ENCODE measurements around the gene NCS1.

Gene NCS1

GRCh38 chr9:130142641-130143040 is 29.6 kb upstream of the NCS1 start:
- Histone ChIP-seq H3K36me3 (no peaks in the 10 kb centered on the region), H3K4me1 (peaks cover 61 to 72% (median 67%) of the 10 kb centered on the region in 10 experiments), H3K4me3 (no peak overlapping the region), H3K27me3 (peaks cover 0 to 5% (median 0%) of the 10 kb centered on the region in 11 experiments; a peak in 1 of 22 replicates), H3K27ac (no peak overlapping the region), H4K20me1 (peaks cover 0 to 17% (median 0%) of the 10 kb centered on the region in 11 experiments; a peak in 3 of 22 replicates), H3K9ac (no peak overlapping the region), H3K4me2 (peak overlapping the region; percentile 63 to 85 (median 76); a peak in 21 of 22 replicates), H3K9me3 (replicated peaks in 1 of 11) (no peaks in the 10 kb centered on the region)
- no peak for TF ChIP-seq Cebpa-rat (IDR thresholded peaks at IDR 0.05)

GRCh38 chr9:130143279-130143893 is 28.8 kb upstream of the NCS1 start:
- Histone ChIP-seq H3K4me2 (peak overlapping the region; percentile 63 to 85 (median 76)), H3K9me3 (replicated peaks in 1 of 11) (no peaks in the 10 kb centered on the region), H3K9ac (peak overlapping the region in 7 of 11 experiments; percentile 3 to 51 (median 15); a peak in 7 of 22 replicates), H4K20me1 (peaks cover 0 to 17% (median 0%) of the 10 kb centered on the region in 11 experiments; a peak in 3 of 22 replicates), H3K27me3 (peaks cover 0 to 5% (median 0%) of the 10 kb centered on the region in 11 experiments; a peak in 1 of 22 replicates), H3K4me3 (no peak overlapping the region), H3K4me1 (peaks cover 54 to 64% (median 60%) of the 10 kb centered on the region in 10 experiments), H3K27ac (peak overlapping the region in 1 of 11 experiments; percentile 23; a peak in 2 of 22 replicates), H3K36me3 (no peaks in the 10 kb centered on the region)
- no peak for TF ChIP-seq Cebpa-rat (IDR thresholded peaks at IDR 0.05)

- H3K9ac ChIP-seq: peak overlapping the region in 7 of 11 experiments; percentile 3 to 51 (median 15); a peak in 7 of 22 replicates
Measured at GRCh38 chr9:130143958-130144366, 28.2 kb upstream of the NCS1 start.

GRCh38 chr9:130144703-130145102 is 27.5 kb upstream of the NCS1 start:
- no peak for TF ChIP-seq Cebpa-rat (IDR thresholded peaks at IDR 0.05)
- Histone ChIP-seq H3K9ac (no peak overlapping the region), H3K4me3 (no peak overlapping the region), H4K20me1 (peaks cover 0 to 5% (median 0%) of the 10 kb centered on the region in 11 experiments; a peak in 2 of 22 replicates), H3K4me1 (peaks cover 41 to 51% (median 47%) of the 10 kb centered on the region in 10 experiments), H3K36me3 (no peaks in the 10 kb centered on the region), H3K27me3 (peaks cover 0 to 5% (median 0%) of the 10 kb centered on the region in 11 experiments; a peak in 1 of 22 replicates), H3K9me3 (replicated peaks in 1 of 11) (no peaks in the 10 kb centered on the region), H3K4me2 (peak overlapping the region in 4 of 11 experiments; percentile 72 to 85 (median 78); a peak in 3 of 22 replicates), H3K27ac (no peak overlapping the region)

More at GRCh38 chr9:130143958-130144366, 28.2 kb upstream of the NCS1 start:
- H3K27ac ChIP-seq: peak overlapping the region in 1 of 11 experiments; percentile 23; a peak in 2 of 22 replicates
- peak overlapping the region; percentile 63 to 85 (median 76) for H3K4me2 ChIP-seq
- peaks cover 49 to 59% (median 55%) of the 10 kb centered on the region in 10 experiments for H3K4me1 ChIP-seq
- H3K27me3 ChIP-seq: peaks cover 0 to 5% (median 0%) of the 10 kb centered on the region in 11 experiments; a peak in 1 of 22 replicates
- no peak overlapping the region for H3K4me3 ChIP-seq
- H4K20me1 ChIP-seq: peaks cover 0 to 12% (median 0%) of the 10 kb centered on the region in 11 experiments; a peak in 3 of 22 replicates
- no peaks in the 10 kb centered on the region for H3K36me3 ChIP-seq
- no peak for TF ChIP-seq Cebpa-rat (IDR thresholded peaks at IDR 0.05)
- no peaks in the 10 kb centered on the region for H3K9me3 ChIP-seq (replicated peaks in 1 of 11)

- H3K4me3 ChIP-seq: no peak overlapping the region
- H3K36me3 ChIP-seq: no peaks in the 10 kb centered on the region
- H3K27ac ChIP-seq: no peak overlapping the region
- peaks cover 32 to 42% (median 38%) of the 10 kb centered on the region in 10 experiments for H3K4me1 ChIP-seq
- TF ChIP-seq Cebpa-rat (IDR thresholded peaks at IDR 0.05): no peak
- no peaks in the 10 kb centered on the region for H3K9me3 ChIP-seq (replicated peaks in 1 of 11)
- H3K9ac ChIP-seq: no peak overlapping the region
- H4K20me1 ChIP-seq: no peaks in the 10 kb centered on the region
- H3K27me3 ChIP-seq: peaks cover 0 to 5% (median 0%) of the 10 kb centered on the region in 11 experiments; a peak in 1 of 22 replicates
- H3K4me2 ChIP-seq: no peak overlapping the region
Measured at GRCh38 chr9:130145658-130146057, 26.5 kb upstream of the NCS1 start.

GRCh38 chr9:130147198-130147597 is 25.0 kb upstream of the NCS1 start:
- no peak for TF ChIP-seq Cebpa-rat (IDR thresholded peaks at IDR 0.05)
- H3K27ac ChIP-seq: no peak overlapping the region
- no peaks in the 10 kb centered on the region for H3K36me3 ChIP-seq
- H3K4me1 ChIP-seq: peaks cover 20 to 26% (median 23%) of the 10 kb centered on the region in 10 experiments
- H3K27me3 ChIP-seq: peaks cover 0 to 5% (median 0%) of the 10 kb centered on the region in 11 experiments; a peak in 1 of 22 replicates
- no peak overlapping the region for H3K4me3 ChIP-seq
- no peaks in the 10 kb centered on the region for H4K20me1 ChIP-seq
- H3K9me3 ChIP-seq (replicated peaks in 1 of 11): no peaks in the 10 kb centered on the region
- H3K4me2 ChIP-seq: no peak overlapping the region
- H3K9ac ChIP-seq: no peak overlapping the region

GRCh38 chr9:130147910-130148309 is 24.3 kb upstream of the NCS1 start:
- Histone ChIP-seq H3K9ac (no peak overlapping the region), H3K27ac (no peak overlapping the region), H3K27me3 (peaks cover 0 to 5% (median 0%) of the 10 kb centered on the region in 11 experiments; a peak in 1 of 22 replicates), H3K4me1 (peaks cover 13 to 19% (median 16%) of the 10 kb centered on the region in 10 experiments), H3K4me2 (no peak overlapping the region), H3K9me3 (replicated peaks in 1 of 11) (no peaks in the 10 kb centered on the region), H4K20me1 (no peaks in the 10 kb centered on the region), H3K36me3 (no peaks in the 10 kb centered on the region), H3K4me3 (no peak overlapping the region)
- no peak for TF ChIP-seq Cebpa-rat (IDR thresholded peaks at IDR 0.05)

- no peaks in the 10 kb centered on the region for H3K36me3 ChIP-seq
- no peak overlapping the region for H3K27ac ChIP-seq
- H3K9ac ChIP-seq: no peak overlapping the region
- H3K9me3 ChIP-seq (replicated peaks in 1 of 11): no peaks in the 10 kb centered on the region
- peaks cover 2 to 8% (median 5%) of the 10 kb centered on the region in 10 experiments for H3K4me1 ChIP-seq
- no peak overlapping the region for H3K4me3 ChIP-seq
- no peaks in the 10 kb centered on the region for H4K20me1 ChIP-seq
- H3K4me2 ChIP-seq: no peak overlapping the region
- no peaks in the 10 kb centered on the region for H3K27me3 ChIP-seq
- TF ChIP-seq Cebpa-rat (IDR thresholded peaks at IDR 0.05): no peak
Measured at GRCh38 chr9:130149031-130149430, 23.2 kb upstream of the NCS1 start.

- no peaks in the 10 kb centered on the region for H3K27me3 ChIP-seq
- TF ChIP-seq Cebpa-rat (IDR thresholded peaks at IDR 0.05): no peak
- H3K4me1 ChIP-seq: peaks cover 0 to under 1% (median 0%) of the 10 kb centered on the region in 10 experiments; a peak in 1 of 20 replicates
- H3K36me3 ChIP-seq: no peaks in the 10 kb centered on the region
- no peak overlapping the region for H3K4me3 ChIP-seq
- no peaks in the 10 kb centered on the region for H3K9me3 ChIP-seq (replicated peaks in 1 of 11)
- H3K9ac ChIP-seq: no peak overlapping the region
- no peak overlapping the region for H3K4me2 ChIP-seq
- H4K20me1 ChIP-seq: no peaks in the 10 kb centered on the region
- no peak overlapping the region for H3K27ac ChIP-seq
Measured at GRCh38 chr9:130149654-130150286, 22.4 kb upstream of the NCS1 start.
